Trophoblast cell (in vitro differentiated cells and primary cell): ENCODE results near the gene ABCA13.

Source experiments
- DNase-seq, 2 donors: peaks; one replicate each; pipeline ENCODE4 v3.0.0-alpha.2; 2016
- H2AFZ ChIP-seq: 2 replicates; pipeline ENCODE4 v1.6.1; 2013; ENCODE audit warnings: low read length, moderate library complexity, mild to moderate bottlenecking; ENCODE audit not compliant: insufficient read depth, poor library complexity
- H2AK5ac ChIP-seq: 2 replicates; pipeline ENCODE4 v1.6.1; 2013; ENCODE audit warnings: mild to moderate bottlenecking, low read length
- H2BK120ac ChIP-seq: 2 replicates; pipeline ENCODE4 v1.6.1; 2013; ENCODE audit warnings: low read length, mild to moderate bottlenecking, moderate library complexity; ENCODE audit not compliant: insufficient read depth, poor library complexity
- H2BK12ac ChIP-seq: 2 replicates; pipeline ENCODE4 v1.6.1; 2013; ENCODE audit warnings: mild to moderate bottlenecking, low read length, moderate library complexity
- H2BK5ac ChIP-seq: 2 replicates; pipeline ENCODE4 v1.6.1; 2013; ENCODE audit warnings: low read length, low read depth, moderate library complexity, mild to moderate bottlenecking; ENCODE audit not compliant: poor library complexity
- H3K14ac ChIP-seq: 2 replicates; pipeline ENCODE4 v1.6.1; 2013; ENCODE audit warnings: mild to moderate bottlenecking, low read length
- H3K18ac ChIP-seq: 2 replicates; pipeline ENCODE4 v1.6.1; 2013; ENCODE audit warnings: mild to moderate bottlenecking, low read length
- H3K23ac ChIP-seq: 2 replicates; pipeline ENCODE4 v1.6.1; 2013; ENCODE audit warnings: low read length
- H3K27ac ChIP-seq: 2 replicates; pipeline ENCODE4 v1.5.1; 2013; ENCODE audit warnings: low read depth, mild to moderate bottlenecking, inconsistent platforms, low read length, moderate library complexity
- H3K27me3 ChIP-seq: 2 replicates; pipeline ENCODE4 v1.6.1; 2013; ENCODE audit warnings: inconsistent platforms, mild to moderate bottlenecking, low read length, moderate library complexity; ENCODE audit not compliant: insufficient read depth
- H3K36me3 ChIP-seq, 2 experiments: 1 replicate in 1 of 2; 2 replicates in 1 of 2; pipeline ENCODE4 v1.6.1; 2013; ENCODE audit warnings: low read length in 2 of 2, mild to moderate bottlenecking in 2 of 2, moderate library complexity in 1 of 2; ENCODE audit not compliant: insufficient read depth in 2 of 2, control insufficient read depth in 1 of 2
- H3K4ac ChIP-seq: 2 replicates; pipeline ENCODE4 v1.6.1; 2013; ENCODE audit warnings: low read depth, mild to moderate bottlenecking, low read length, moderate library complexity
- H3K4me1 ChIP-seq, 2 experiments: 1 replicate in 1 of 2; 2 replicates in 1 of 2; pipeline ENCODE4 v1.6.1; 2013; ENCODE audit warnings: low read length in 2 of 2, mild to moderate bottlenecking in 2 of 2, moderate library complexity in 1 of 2; ENCODE audit not compliant: insufficient read depth in 2 of 2, control insufficient read depth in 1 of 2
- H3K4me2 ChIP-seq: 2 replicates; pipeline ENCODE4 v1.6.1; 2013; ENCODE audit warnings: inconsistent platforms, mild to moderate bottlenecking, low read length, moderate library complexity
- H3K4me3 ChIP-seq: 2 replicates; pipeline ENCODE4 v1.5.1; 2013; ENCODE audit warnings: mild to moderate bottlenecking, low read depth, low read length, inconsistent platforms
- H3K79me1 ChIP-seq: one replicate; pipeline ENCODE4 v1.6.1; 2013; ENCODE audit warnings: low read length
- H3K79me2 ChIP-seq: 2 replicates; pipeline ENCODE4 v1.6.1; 2013; ENCODE audit warnings: low read length, mild to moderate bottlenecking; ENCODE audit not compliant: control insufficient read depth, insufficient read depth, poor library complexity
- H3K9ac ChIP-seq: 2 replicates; pipeline ENCODE4 v1.6.1; 2013; ENCODE audit warnings: mild to moderate bottlenecking, low read length
- H3K9me3 ChIP-seq: 2 replicates; pipeline ENCODE4 v1.6.1; 2013; ENCODE audit warnings: low read depth, mild to moderate bottlenecking, control low read depth, inconsistent platforms, low read length; ENCODE audit not compliant: insufficient read depth
- H4K12ac ChIP-seq: 2 replicates; pipeline ENCODE4 v1.6.1; 2013; ENCODE audit warnings: low read depth, mild to moderate bottlenecking, low read length, moderate library complexity
- H4K8ac ChIP-seq: 2 replicates; pipeline ENCODE4 v1.6.1; 2013; ENCODE audit warnings: low read depth, mild to moderate bottlenecking, low read length, moderate library complexity
- H4K91ac ChIP-seq: one replicate; pipeline ENCODE4 v1.6.1; 2013; ENCODE audit warnings: low read depth, mild to moderate bottlenecking, low read length, moderate library complexity
- WGBS: extraction: QIAGEN DNeasy Blood & Tissue Kit; methylation state at CpG from one replicate; pipeline ENCODE4 v1.1.7; 2013; ENCODE audit warnings: missing lambda C conversion rate; ENCODE audit not compliant: insufficient read length, insufficient coverage; ENCODE audit errors: extremely low coverage; 5-methylcytosine and 5-hydroxymethylcytosine counted together

The ABCA13 gene

DNA sequence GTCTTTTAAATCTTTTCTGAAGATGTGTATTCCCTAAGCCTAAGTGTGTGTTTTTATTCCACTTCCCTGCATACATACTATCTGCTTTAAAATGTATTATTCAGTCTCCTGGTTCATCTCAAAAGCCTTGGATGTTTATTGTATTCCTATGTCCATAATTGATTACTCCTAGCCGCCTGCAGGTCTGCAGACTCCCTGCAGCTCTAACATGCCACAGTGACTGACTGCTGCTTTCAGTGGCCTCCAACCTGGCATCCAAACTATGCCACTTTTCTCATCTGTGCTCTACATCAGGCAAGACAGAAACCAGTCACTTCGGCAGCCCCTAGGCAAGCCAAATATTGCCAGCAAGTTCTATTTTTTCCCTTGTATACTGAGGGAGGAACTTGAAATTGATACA is 81.7 kb downstream of the ABCA13 start:
- Histone ChIP-seq H3K23ac (no peak overlapping the region), H2AFZ (no peak overlapping the region), H3K14ac (no peak overlapping the region), H3K36me3 (no peaks in the 10 kb centered on the region), H3K4me3 (no peak overlapping the region), H3K79me2 (no peaks in the 10 kb centered on the region), H4K8ac (no peak overlapping the region), H3K27ac (no peak overlapping the region), H3K18ac (no peak overlapping the region), H2BK12ac (no peak overlapping the region), H4K12ac (no peak overlapping the region), H3K79me1 (no peaks in the 10 kb centered on the region), H3K4ac (no peak overlapping the region), H2BK5ac (no peak overlapping the region), H2BK120ac (no peak overlapping the region), H3K4me1 (no peaks in the 10 kb centered on the region), H3K27me3 (no peaks in the 10 kb centered on the region), H3K9ac (no peak overlapping the region), H2AK5ac (no peak overlapping the region), H4K91ac (no peak overlapping the region), H3K9me3 (no peaks in the 10 kb centered on the region), H3K4me2 (no peak overlapping the region)
- DNase-seq, result no peak
- no CpG with 5 or more reads among the region's 2 CpGs for WGBS

- DNase-seq, result peak in 1 of 2 donors; percentile 3
- H3K9me3 ChIP-seq, result no peaks in the 10 kb centered on the region
- H2BK5ac ChIP-seq, result no peak overlapping the region
- no peaks in the 10 kb centered on the region for H3K79me2 ChIP-seq
- H3K4me3 ChIP-seq, result no peak overlapping the region
- H4K8ac ChIP-seq, result no peak overlapping the region
- H3K27me3 ChIP-seq, result no peaks in the 10 kb centered on the region
- no peaks in the 10 kb centered on the region for H3K4me1 ChIP-seq
- no peak overlapping the region for H2BK120ac ChIP-seq
- H3K4me2 ChIP-seq, result no peak overlapping the region
- H4K12ac ChIP-seq, result no peak overlapping the region
- H3K9ac ChIP-seq, result no peak overlapping the region
- no peak overlapping the region for H3K4ac ChIP-seq
- no peak overlapping the region for H2AFZ ChIP-seq
- no peak overlapping the region for H4K91ac ChIP-seq
- H3K23ac ChIP-seq, result no peak overlapping the region
- H2BK12ac ChIP-seq, result no peak overlapping the region
- H3K27ac ChIP-seq, result no peak overlapping the region
- H2AK5ac ChIP-seq, result no peak overlapping the region
- H3K36me3 ChIP-seq, result no peaks in the 10 kb centered on the region
- no peak overlapping the region for H3K18ac ChIP-seq
- no CpG with 5 or more reads among the region's 1 CpG for WGBS
- no peaks in the 10 kb centered on the region for H3K79me1 ChIP-seq
- H3K14ac ChIP-seq, result no peak overlapping the region
Observed at GRCh38 chr7:48255046-48255445, 83.8 kb downstream of the ABCA13 start.

- Histone ChIP-seq H2AK5ac (no peak overlapping the region), H3K14ac (no peak overlapping the region), H3K27me3 (no peaks in the 10 kb centered on the region), H3K4me1 (no peaks in the 10 kb centered on the region), H3K27ac (no peak overlapping the region), H2BK12ac (no peak overlapping the region), H2BK120ac (no peak overlapping the region), H3K18ac (no peak overlapping the region), H3K9me3 (no peaks in the 10 kb centered on the region), H3K9ac (no peak overlapping the region), H4K91ac (no peak overlapping the region), H3K79me2 (no peaks in the 10 kb centered on the region), H3K79me1 (no peaks in the 10 kb centered on the region), H4K12ac (no peak overlapping the region), H4K8ac (no peak overlapping the region), H2AFZ (no peak overlapping the region), H3K4me3 (no peak overlapping the region), H2BK5ac (no peak overlapping the region), H3K36me3 (no peaks in the 10 kb centered on the region), H3K23ac (no peak overlapping the region), H3K4me2 (no peak overlapping the region), H3K4ac (no peak overlapping the region)
- DNase-seq, result no peak
- WGBS, result no CpG with 5 or more reads among the region's 4 CpGs
Observed at GRCh38 chr7:48259463-48260280, 88.4 kb downstream of the ABCA13 start.

DNA sequence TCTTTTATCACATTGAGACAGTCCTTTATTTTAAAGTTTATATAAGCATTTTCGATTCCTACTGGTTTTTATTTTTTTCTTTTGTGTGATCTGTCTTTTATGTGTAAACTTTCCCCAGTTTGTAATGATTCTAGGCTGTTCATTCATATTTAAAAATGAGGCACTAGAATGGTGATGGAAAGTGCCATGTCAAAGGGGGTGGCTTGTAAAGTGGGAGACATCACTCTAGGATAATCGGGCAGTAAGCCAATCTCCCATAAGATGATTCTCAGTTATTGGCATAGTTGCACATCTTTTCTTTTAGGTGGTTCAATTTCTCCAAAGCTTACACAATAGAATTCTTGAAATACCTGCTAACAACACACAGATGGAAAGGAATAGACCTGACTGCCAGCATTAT is 90.4 kb downstream of the ABCA13 start:
- Histone ChIP-seq H4K8ac (no peak overlapping the region), H4K91ac (no peak overlapping the region), H3K4ac (no peak overlapping the region), H4K12ac (no peak overlapping the region), H3K79me2 (no peaks in the 10 kb centered on the region), H3K14ac (no peak overlapping the region), H3K4me1 (no peaks in the 10 kb centered on the region), H3K27ac (no peak overlapping the region), H3K36me3 (no peaks in the 10 kb centered on the region), H3K27me3 (no peaks in the 10 kb centered on the region), H2AK5ac (no peak overlapping the region), H3K4me2 (no peak overlapping the region), H2BK120ac (no peak overlapping the region), H2AFZ (no peak overlapping the region), H3K9me3 (no peaks in the 10 kb centered on the region), H3K23ac (no peak overlapping the region), H2BK5ac (no peak overlapping the region), H3K9ac (no peak overlapping the region), H2BK12ac (no peak overlapping the region), H3K79me1 (no peaks in the 10 kb centered on the region), H3K18ac (no peak overlapping the region), H3K4me3 (no peak overlapping the region)
- DNase-seq, result no peak
- no CpG with 5 or more reads among the region's 2 CpGs for WGBS
